Mucosa of stomach (tissue), 1 donor: Measurements from ENCODE around the gene B3GNT7.
"Not testable (repeated sequence)": the region's sequence is repeated elsewhere in the genome, so short reads cannot be mapped to it uniquely, and the experiment has no call there.

Experiments used
- H3K27me3 ChIP-seq: one replicate; pipeline ENCODE4 v1.7.0; 2013; ENCODE audit warnings: mild to moderate bottlenecking, low read length; ENCODE audit not compliant: control insufficient read depth, insufficient read depth
- H3K36me3 ChIP-seq: one replicate; pipeline ENCODE4 v1.7.0; 2013; ENCODE audit warnings: low read length; ENCODE audit not compliant: control insufficient read depth, insufficient read depth
- H3K4me1 ChIP-seq: one replicate; pipeline ENCODE4 v1.7.0; 2013; ENCODE audit warnings: mild to moderate bottlenecking, low read length; ENCODE audit not compliant: control insufficient read depth, insufficient read depth
- H3K4me3 ChIP-seq: one replicate; pipeline ENCODE4 v1.7.0; 2013; ENCODE audit warnings: low read length
- H3K9ac ChIP-seq: one replicate; pipeline ENCODE4 v1.7.0; 2013; ENCODE audit warnings: mild to moderate bottlenecking, low read length, moderate library complexity
- H3K9me3 ChIP-seq: one replicate; pipeline ENCODE4 v1.7.0; 2013; ENCODE audit warnings: mild to moderate bottlenecking, low read length, moderate library complexity; ENCODE audit not compliant: control insufficient read depth
- donor health status: Pancreatic carcinoma.

The B3GNT7 gene

GRCh38 chr2:231395188-231396057 is at the start of gene B3GNT7:
Gene B3GNT7 (plus strand): TSS chr2:231395710. CDS start chr2:231395804, 94 bp downstream.
- Histone ChIP-seq H3K4me3 (peak within 1 kb of the TSS; percentile 74), H3K27me3 (peaks cover 6% of the 10 kb centered on the region), H3K36me3 (peaks cover 6% of the 10 kb centered on the region), H3K9ac (peak within 1 kb of the TSS; percentile 84), H3K9me3 (no peaks in the 10 kb centered on the region), H3K4me1 (peaks cover 39% of the 10 kb centered on the region)

GRCh38 chr2:231347081-231347480 is 48.4 kb upstream of the B3GNT7 start:
- Histone ChIP-seq H3K4me1 (peaks cover 10% of the 10 kb centered on the region), H3K36me3 (no peaks in the 10 kb centered on the region), H3K9ac (no peak overlapping the region), H3K9me3 (no peaks in the 10 kb centered on the region), H3K4me3 (no peak overlapping the region), H3K27me3 (no peaks in the 10 kb centered on the region)

- no peak overlapping the region for H3K4me3 ChIP-seq
- H3K9me3 ChIP-seq: no peaks in the 10 kb centered on the region
- no peaks in the 10 kb centered on the region for H3K36me3 ChIP-seq
- no peaks in the 10 kb centered on the region for H3K27me3 ChIP-seq
- H3K4me1 ChIP-seq: peaks cover 10% of the 10 kb centered on the region
- H3K9ac ChIP-seq: no peak overlapping the region
Observed at GRCh38 chr2:231347638-231348037, 47.9 kb upstream of the B3GNT7 start.

GRCh38 chr2:231348173-231348572 is 47.3 kb upstream of the B3GNT7 start:
- no peak overlapping the region for H3K9ac ChIP-seq
- no peak overlapping the region for H3K4me3 ChIP-seq
- H3K4me1 ChIP-seq: peaks cover 10% of the 10 kb centered on the region
- H3K9me3 ChIP-seq: no peaks in the 10 kb centered on the region
- no peaks in the 10 kb centered on the region for H3K36me3 ChIP-seq
- no peaks in the 10 kb centered on the region for H3K27me3 ChIP-seq

GRCh38 chr2:231348704-231349373 is 46.7 kb upstream of the B3GNT7 start:
- Histone ChIP-seq H3K4me1 (peaks cover 10% of the 10 kb centered on the region), H3K4me3 (no peak overlapping the region), H3K36me3 (no peaks in the 10 kb centered on the region), H3K9ac (no peak overlapping the region), H3K27me3 (no peaks in the 10 kb centered on the region), H3K9me3 (no peaks in the 10 kb centered on the region)

- not testable (repeated sequence) for H3K9me3 ChIP-seq, H3K36me3 ChIP-seq, H3K9ac ChIP-seq, H3K4me3 ChIP-seq, H3K27me3 ChIP-seq, H3K4me1 ChIP-seq
Observed at GRCh38 chr2:231349374-231349735, 46.2 kb upstream of the B3GNT7 start.

GRCh38 chr2:231351648-231352047 is 43.9 kb upstream of the B3GNT7 start:
- H3K9me3 ChIP-seq: no peaks in the 10 kb centered on the region
- H3K9ac ChIP-seq: no peak overlapping the region
- H3K27me3 ChIP-seq: no peaks in the 10 kb centered on the region
- H3K36me3 ChIP-seq: no peaks in the 10 kb centered on the region
- H3K4me1 ChIP-seq: peaks cover 10% of the 10 kb centered on the region
- no peak overlapping the region for H3K4me3 ChIP-seq

- Histone ChIP-seq H3K4me3 (no peak overlapping the region), H3K9ac (no peak overlapping the region), H3K9me3 (no peaks in the 10 kb centered on the region), H3K4me1 (no peaks in the 10 kb centered on the region), H3K36me3 (no peaks in the 10 kb centered on the region), H3K27me3 (no peaks in the 10 kb centered on the region)
Observed at GRCh38 chr2:231353469-231353868, 42.0 kb upstream of the B3GNT7 start.

GRCh38 chr2:231355508-231356465 is 39.7 kb upstream of the B3GNT7 start:
- H3K27me3 ChIP-seq: no peaks in the 10 kb centered on the region
- no peaks in the 10 kb centered on the region for H3K9me3 ChIP-seq
- H3K4me1 ChIP-seq: peaks cover 9% of the 10 kb centered on the region
- H3K36me3 ChIP-seq: no peaks in the 10 kb centered on the region
- H3K9ac ChIP-seq: no peak overlapping the region
- no peak overlapping the region for H3K4me3 ChIP-seq

GRCh38 chr2:231356466-231356844 is 39.1 kb upstream of the B3GNT7 start:
- Histone ChIP-seq H3K4me3 (no peak overlapping the region), H3K4me1 (peaks cover 9% of the 10 kb centered on the region), H3K9me3 (no peaks in the 10 kb centered on the region), H3K27me3 (no peaks in the 10 kb centered on the region), H3K9ac (no peak overlapping the region), H3K36me3 (no peaks in the 10 kb centered on the region)

- Histone ChIP-seq H3K36me3 (no peaks in the 10 kb centered on the region), H3K4me1 (peaks cover 15% of the 10 kb centered on the region), H3K4me3 (no peak overlapping the region), H3K27me3 (no peaks in the 10 kb centered on the region), H3K9ac (no peak overlapping the region), H3K9me3 (no peaks in the 10 kb centered on the region)
Observed at GRCh38 chr2:231357048-231357447, 38.5 kb upstream of the B3GNT7 start.
